Kidney epithelial cell (primary cell): ENCODE measurements around the gene NCAPG2. TPM values are rescaled to one million over a fixed set of nuclear protein-coding genes. Genes with fewer than 3 reads are reported as not detected.

Experiments
- DNase-seq: peaks from one replicate; pipeline ENCODE4 v3.0.0-alpha.2; 2010; ENCODE audit warnings: low read depth
- H3K27me3 ChIP-seq: 2 replicates; pipeline ENCODE4 v1.6.0; 2011; ENCODE audit warnings: low read length; ENCODE audit not compliant: control insufficient read depth, insufficient read depth
- H3K36me3 ChIP-seq: 2 replicates; pipeline ENCODE4 v1.5.1; 2011; ENCODE audit warnings: low read length; ENCODE audit not compliant: control insufficient read depth, insufficient read depth
- H3K4me3 ChIP-seq: 2 replicates; pipeline ENCODE4 v1.5.1; 2011; ENCODE audit warnings: low read depth, mild to moderate bottlenecking, control low read depth, low read length
- CTCF ChIP-seq: IDR thresholded peaks from 2 replicates; pipeline ENCODE4 v1.5.1; 2011; ENCODE audit warnings: mild to moderate bottlenecking, moderate library complexity, low read length, control low read depth, inconsistent platforms; ENCODE audit not compliant: insufficient read depth, poor library complexity, severe bottlenecking
- total RNA-seq: library from RNA; depleted of rRNA; stranded (reverse); fragments of >200 nt; gene quantifications from 2 replicates; pipeline ENCODE4 v1.2.3, GENCODE V29; 2015

NCAPG2 gene
- total RNA-seq, 1 donor from 2014 or later: 8.5 TPM

GRCh38 chr7:158727690-158728089, 23.1 kb upstream of the NCAPG2 start:
- no peak for DNase-seq
- TF ChIP-seq CTCF: no peak
- H3K4me3 ChIP-seq: no peak overlapping the region
- no peaks in the 10 kb centered on the region for H3K27me3 ChIP-seq
- H3K36me3 ChIP-seq: no peaks in the 10 kb centered on the region

- no peak for DNase-seq
- no peak overlapping the region for H3K4me3 ChIP-seq
- H3K36me3 ChIP-seq: no peaks in the 10 kb centered on the region
- H3K27me3 ChIP-seq: no peaks in the 10 kb centered on the region
- no peak for TF ChIP-seq CTCF
Measured at GRCh38 chr7:158726277-158726807, 21.7 kb upstream of the NCAPG2 start.

GRCh38 chr7:158725506-158725800, 20.8 kb upstream of the NCAPG2 start:
- Histone ChIP-seq H3K36me3 (no peaks in the 10 kb centered on the region), H3K27me3 (no peaks in the 10 kb centered on the region), H3K4me3 (no peak overlapping the region)
- DNase-seq: no peak
- TF ChIP-seq CTCF: no peak

- no peak for TF ChIP-seq CTCF
- no peaks in the 10 kb centered on the region for H3K36me3 ChIP-seq
- no peak for DNase-seq
- no peak overlapping the region for H3K4me3 ChIP-seq
- no peaks in the 10 kb centered on the region for H3K27me3 ChIP-seq
Measured at GRCh38 chr7:158724658-158725505, 20.3 kb upstream of the NCAPG2 start.

GRCh38 chr7:158723714-158724385, 19.2 kb upstream of the NCAPG2 start:
- Histone ChIP-seq H3K4me3 (no peak overlapping the region), H3K36me3 (no peaks in the 10 kb centered on the region), H3K27me3 (no peaks in the 10 kb centered on the region)
- TF ChIP-seq CTCF: no peak
- DNase-seq: no peak
